HG03520 (cell line): ENCODE data around the gene FAM222B.
A peak's percentile ranks its signal among the peaks of the same experiment; 100 is the strongest.
"Not testable (repeated sequence)": the region's sequence is repeated elsewhere in the genome, so short reads cannot be mapped to it uniquely, and the experiment has no call there.

Experiments used
- ATAC-seq: cut with Tn5 transposase; IDR thresholded peaks from one replicate; pipeline ENCODE4 v1.9.1; 2021; ENCODE audit warnings: mild to moderate bottlenecking, moderate library complexity; ENCODE audit not compliant: unreplicated experiment

Gene FAM222B

GRCh38 chr17:28843816-28844148 is 1.2 kb upstream of the FAM222B start:
- no peak for ATAC-seq

- no peak for ATAC-seq
Observed at GRCh38 chr17:28841901-28842281, 699 bp downstream of the FAM222B start.

GRCh38 chr17:28839221-28839620 is 3.4 kb downstream of the FAM222B start:
- ATAC-seq: no peak

- ATAC-seq: not testable (repeated sequence)
Observed at GRCh38 chr17:28836541-28836940, 6.0 kb downstream of the FAM222B start.

DNA sequence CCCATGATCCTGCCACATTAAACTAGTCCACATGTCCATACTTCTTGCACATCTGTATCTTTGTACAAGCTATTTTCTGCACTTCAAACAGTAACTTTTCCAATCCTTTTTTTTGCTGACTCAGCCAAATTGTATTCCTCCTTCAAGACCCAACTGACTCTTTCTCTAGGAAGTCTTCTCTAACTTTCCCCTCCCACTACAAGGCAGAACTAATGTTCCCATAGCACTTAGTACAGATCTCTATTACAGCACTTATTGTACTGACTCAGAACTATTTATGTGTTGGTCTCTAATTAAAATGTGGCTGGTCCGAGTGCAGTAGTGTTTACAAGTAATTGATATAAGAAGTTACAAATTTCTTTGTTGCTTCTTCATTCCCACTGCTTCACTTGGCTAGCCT is 8.2 kb downstream of the FAM222B start:
- ATAC-seq: no peak

DNA sequence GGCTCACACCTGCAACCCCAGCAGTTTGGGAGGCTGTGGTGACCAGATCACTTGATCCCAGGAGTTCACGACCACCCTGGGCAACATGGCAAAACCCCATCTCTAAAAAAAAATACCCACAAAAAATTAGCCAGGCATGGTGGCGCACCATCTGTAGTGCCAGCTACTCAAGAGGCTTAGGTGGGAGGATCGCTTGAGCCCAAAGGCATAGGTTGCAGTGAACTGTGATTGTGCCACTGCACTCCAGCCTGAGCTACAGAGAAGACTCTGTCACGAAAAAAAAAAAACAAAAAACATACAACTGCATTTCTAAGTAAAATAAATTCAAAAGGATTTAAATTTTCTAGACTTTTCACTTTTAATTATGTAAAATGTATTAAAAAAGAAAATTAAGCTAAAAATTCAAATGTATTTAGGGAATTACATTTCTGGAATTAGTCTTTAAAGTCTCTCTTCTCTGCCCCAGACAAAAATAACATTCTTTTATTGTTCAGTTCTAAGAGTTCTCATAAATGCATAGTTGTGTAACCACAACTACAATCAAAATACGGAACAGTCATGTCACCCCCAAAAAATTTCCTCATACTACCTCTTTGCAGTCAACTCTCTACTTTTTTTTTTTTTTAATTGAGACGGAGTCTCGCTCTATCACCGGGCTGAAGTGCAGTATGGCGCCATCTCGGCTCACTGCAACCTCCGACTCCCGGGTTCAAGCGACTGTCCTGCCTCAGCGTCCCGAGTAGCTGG is 14.1 kb downstream of the FAM222B start:
- ATAC-seq: no peak

DNA sequence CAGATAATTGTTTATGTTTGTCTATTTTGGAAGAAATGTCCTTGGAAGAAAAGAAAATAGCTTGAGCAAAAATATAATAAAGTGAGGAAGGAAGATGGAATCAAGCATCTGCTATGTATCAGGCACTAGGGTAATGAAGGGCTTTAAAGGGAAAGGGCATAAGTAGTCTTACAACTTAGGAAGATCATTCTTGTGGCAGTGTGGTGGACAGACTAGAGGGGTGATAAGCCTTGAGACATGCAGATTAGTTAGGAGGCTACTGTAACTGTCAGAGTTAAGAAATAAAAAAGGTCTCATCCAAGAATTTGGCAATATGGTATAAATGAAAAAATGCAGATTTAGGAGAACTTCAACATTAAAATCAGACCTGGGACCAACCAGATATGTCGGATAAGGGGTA is 14.9 kb downstream of the FAM222B start:
- no peak for ATAC-seq

GRCh38 chr17:28819582-28819981 is 23.0 kb downstream of the FAM222B start:
- no peak for ATAC-seq

DNA sequence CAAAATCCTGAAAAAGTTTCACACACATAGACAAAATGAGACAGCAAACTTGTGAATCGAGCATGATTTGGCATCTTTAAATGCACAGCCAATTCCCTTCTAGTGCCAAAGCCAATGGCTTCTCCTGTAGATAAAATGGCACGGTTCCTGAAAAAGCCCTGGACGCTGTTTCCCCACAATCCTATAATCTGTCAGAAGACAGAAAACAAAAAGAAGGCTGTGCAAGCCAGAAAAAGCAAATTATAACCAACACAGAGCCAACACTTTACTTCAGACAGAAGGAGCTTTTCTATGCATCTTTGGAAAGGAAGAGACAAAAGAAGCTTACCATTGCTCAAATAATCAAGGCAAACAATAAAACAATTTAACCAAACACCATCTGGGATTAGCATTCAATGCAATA is 23.8 kb downstream of the FAM222B start:
- ATAC-seq: no peak

GRCh38 chr17:28816540-28816939 is 26.1 kb downstream of the FAM222B start:
- no peak for ATAC-seq

GRCh38 chr17:28812748-28813377 is 29.7 kb downstream of the FAM222B start:
- ATAC-seq: no peak

DNA sequence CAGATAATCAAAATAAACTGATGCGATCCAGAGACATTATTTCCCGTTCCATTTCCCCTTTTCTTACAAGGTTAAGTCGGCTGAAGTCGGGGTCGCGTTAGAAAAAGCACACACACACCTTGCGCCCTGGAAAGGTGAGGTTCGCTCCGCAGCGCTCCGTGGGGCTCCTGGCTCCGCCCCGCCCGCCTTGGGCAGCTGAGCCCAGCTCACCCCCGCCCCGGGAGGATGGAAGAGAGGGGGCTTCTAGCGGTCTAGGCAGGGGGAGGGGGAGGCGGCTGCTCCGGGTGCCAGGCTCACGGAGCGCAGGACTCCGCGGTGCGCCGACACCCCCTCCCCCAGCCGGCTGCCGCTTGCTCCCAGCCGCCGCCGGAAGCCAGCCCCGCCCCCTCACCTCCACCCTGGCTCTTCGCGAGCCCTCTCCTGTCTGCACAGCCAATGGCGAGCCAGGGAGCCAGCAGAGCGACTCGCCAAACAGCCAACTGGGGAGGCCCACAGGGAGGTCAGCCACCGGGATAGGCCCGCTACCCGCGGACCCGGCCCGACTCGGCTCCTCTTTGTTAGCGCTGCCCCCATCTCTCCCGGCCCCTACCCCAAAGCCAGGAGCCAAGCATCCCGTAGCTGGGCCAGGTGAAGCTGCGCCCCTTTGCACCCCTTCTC is 30.4 kb downstream of the FAM222B start:
- ATAC-seq: peak; percentile 94

GRCh38 chr17:28811651-28812090 is 30.9 kb downstream of the FAM222B start:
- ATAC-seq: no peak

GRCh38 chr17:28810437-28810836 is 32.2 kb downstream of the FAM222B start:
- ATAC-seq: no peak

- no peak for ATAC-seq
Observed at GRCh38 chr17:28807925-28808634, 34.5 kb downstream of the FAM222B start.

DNA sequence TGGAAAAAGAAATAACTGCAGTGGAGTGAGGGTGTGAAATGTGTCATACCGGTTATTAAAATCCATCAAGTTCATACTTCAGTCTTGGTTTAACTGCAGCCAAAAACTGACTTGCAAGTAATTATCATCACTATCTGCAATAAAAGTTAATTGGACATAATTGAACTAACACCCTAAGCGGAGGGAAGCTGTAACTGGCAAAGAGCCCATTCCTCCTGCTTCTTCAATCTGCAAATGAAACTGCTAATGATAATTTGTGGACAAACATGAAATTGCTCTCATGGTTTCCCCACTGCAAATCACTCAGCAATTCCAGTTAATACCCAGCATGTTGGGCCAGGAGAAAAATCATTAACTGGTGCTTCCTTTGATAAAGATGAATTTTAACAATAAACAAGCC is 46.5 kb downstream of the FAM222B start:
- no peak for ATAC-seq

DNA sequence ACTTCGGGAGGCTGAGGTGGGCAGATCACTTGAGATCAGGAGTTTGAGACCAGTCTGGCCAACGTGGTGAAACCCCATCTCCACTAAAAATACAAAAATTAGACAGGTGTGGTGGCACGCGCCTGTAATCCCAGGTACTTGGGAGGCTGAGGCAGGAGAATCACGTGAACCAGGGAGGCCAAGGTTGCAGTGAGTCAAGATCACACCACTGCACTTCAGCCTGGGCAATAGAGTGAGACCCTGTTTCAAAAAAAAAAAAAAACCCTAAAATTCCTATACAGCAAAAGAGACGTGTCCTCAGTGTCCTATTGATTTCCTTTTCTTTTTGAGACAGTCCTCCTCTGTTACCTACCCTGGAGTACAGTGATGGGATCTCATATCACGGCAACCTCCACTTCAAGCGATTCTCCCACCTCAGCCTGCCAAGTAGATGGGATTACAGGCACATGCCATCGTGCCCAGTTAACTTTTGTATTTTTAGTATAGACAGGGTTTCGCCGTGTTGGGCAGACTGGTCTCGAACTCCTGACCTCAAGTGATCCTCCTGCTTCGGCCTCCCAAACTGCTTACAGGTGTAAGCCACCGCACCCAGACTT is 47.6 kb downstream of the FAM222B start:
- not testable (repeated sequence) for ATAC-seq

GRCh38 chr17:28792877-28793661 is 49.5 kb downstream of the FAM222B start:
- no peak for ATAC-seq

- no peak for ATAC-seq
Observed at GRCh38 chr17:28788100-28788499, 54.5 kb downstream of the FAM222B start.

GRCh38 chr17:28783161-28783560 is 59.4 kb downstream of the FAM222B start:
- ATAC-seq: no peak
